ENCODE measurements around the gene CRB2.

The CRB2 gene

GRCh38 chr9:123347289-123348060 lies 8.5 kb upstream of the CRB2 start:
- DNase-seq (ENCODE audit: low spot score): no peak

GRCh38 chr9:123348317-123348992 lies 7.5 kb upstream of the CRB2 start:
- DNase-seq (ENCODE audit: low spot score): no peak

DNA sequence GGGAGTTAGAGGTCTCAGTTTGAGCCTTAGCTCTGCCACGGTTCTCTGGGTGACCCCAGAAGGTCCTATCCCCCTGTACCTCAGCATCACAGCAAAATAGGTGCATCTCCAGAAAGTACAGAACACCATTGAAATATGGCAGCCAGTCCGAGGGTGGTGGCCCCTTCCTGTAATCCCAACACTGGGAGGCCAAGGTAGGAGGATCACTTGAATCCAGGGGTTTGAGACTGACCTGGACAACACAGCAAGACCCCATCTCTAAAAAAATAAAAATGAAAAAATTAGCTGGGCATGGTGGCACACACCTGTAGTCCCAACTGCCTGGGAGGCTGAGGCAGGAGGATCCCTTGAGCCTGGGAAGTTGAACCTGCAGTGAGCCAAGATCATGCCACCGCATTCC lies 7.0 kb upstream of the CRB2 start:
- no peak for DNase-seq (ENCODE audit: low spot score)

GRCh38 chr9:123349691-123350480 lies 6.1 kb upstream of the CRB2 start:
- peak; percentile 61 for DNase-seq (ENCODE audit: low spot score)

GRCh38 chr9:123350590-123351310 lies 5.2 kb upstream of the CRB2 start:
- DNase-seq (ENCODE audit: low spot score): no peak

DNA sequence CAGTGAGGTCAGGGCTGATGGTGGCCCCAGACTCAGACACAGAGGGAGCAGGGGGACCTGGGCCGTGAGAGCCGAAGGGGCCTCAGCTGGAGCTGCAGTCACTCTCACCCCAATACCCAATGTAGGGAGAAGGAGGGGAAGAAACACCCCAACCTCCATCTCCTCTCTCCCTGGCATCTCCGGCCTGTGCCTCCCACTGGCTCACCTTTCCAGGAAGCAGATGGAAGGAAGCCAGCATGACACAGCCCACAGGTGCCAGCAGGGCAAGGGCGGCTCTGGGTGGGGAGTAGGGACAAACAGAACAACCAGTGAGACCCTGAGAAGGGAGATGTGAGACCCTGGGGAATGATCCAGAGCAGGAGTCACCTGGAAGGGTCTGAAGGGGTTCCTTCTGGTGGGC lies 3.0 kb upstream of the CRB2 start:
- no peak for DNase-seq (ENCODE audit: low spot score)

- DNase-seq (ENCODE audit: low spot score): peak; percentile 70
Observed at GRCh38 chr9:123353984-123354591, 1.9 kb upstream of the CRB2 start.

GRCh38 chr9:123354806-123355508 lies 1.0 kb upstream of the CRB2 start:
- no peak for DNase-seq (ENCODE audit: low spot score)

- no peak for DNase-seq (ENCODE audit: low spot score)
Observed at GRCh38 chr9:123356851-123357742, 1.1 kb downstream of the CRB2 start.

- DNase-seq (ENCODE audit: low spot score): no peak
Observed at GRCh38 chr9:123357743-123358059, 1.7 kb downstream of the CRB2 start.

DNA sequence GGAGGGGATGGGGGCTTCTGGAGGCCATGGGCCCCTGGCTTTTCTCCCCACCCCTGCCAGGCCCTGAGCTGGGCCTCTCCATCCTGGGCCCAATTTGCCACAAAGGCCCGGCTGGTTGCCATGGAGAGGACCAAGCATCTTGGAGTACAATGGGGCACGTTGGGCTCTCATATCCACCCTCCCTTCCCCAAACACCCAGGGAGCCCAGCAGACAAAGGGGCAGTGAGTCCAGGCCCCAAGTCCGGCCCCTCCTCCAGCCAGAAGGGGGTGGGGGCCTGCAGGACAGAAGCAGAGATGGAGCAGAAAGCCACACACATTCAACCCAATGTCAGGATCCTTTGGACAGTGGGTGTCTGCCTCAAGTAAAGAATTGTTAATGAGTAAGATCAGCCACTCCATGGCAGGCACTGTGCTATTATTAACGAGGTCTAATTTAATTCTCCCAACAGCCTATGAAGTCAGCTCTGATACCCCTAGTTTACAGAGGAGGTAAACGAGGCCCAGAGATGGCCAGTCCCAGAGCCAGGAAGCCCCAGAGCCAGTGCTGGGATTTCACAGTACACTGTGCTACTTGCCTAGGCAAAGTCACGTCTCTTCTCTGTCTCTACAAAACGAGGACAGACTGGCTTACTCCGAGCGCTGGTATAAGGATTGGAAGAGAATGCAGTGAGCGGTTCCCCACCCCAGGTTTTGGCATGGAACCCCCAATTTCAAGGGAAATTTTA lies 2.3 kb downstream of the CRB2 start:
- DNase-seq (ENCODE audit: low spot score): no peak

- DNase-seq (ENCODE audit: low spot score): no peak
Observed at GRCh38 chr9:123359106-123359505, 3.1 kb downstream of the CRB2 start.

DNA sequence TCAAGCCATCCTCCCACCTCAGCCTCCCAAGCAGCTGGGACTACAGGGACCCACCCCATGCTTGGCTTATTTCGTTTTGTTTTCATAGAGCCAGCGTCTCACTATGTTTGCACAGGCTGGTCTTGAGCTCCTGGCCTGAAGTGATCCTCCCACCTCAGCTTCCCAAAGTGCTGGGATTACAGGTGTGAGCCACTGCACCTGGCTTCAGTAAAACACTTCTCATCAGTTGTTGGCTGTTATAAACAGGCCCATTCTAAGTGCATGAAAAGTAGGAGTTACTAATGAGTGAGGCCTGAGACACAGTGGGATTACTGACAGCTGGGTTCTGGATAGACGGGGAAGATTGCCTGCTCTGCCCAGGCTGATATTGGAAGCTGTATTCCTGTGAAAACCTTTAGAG lies 3.5 kb downstream of the CRB2 start:
- DNase-seq (ENCODE audit: low spot score): no peak

GRCh38 chr9:123360161-123361085 lies 4.4 kb downstream of the CRB2 start:
- no peak for DNase-seq (ENCODE audit: low spot score)

GRCh38 chr9:123361086-123361730 lies 5.2 kb downstream of the CRB2 start:
- no peak for DNase-seq (ENCODE audit: low spot score)

DNA sequence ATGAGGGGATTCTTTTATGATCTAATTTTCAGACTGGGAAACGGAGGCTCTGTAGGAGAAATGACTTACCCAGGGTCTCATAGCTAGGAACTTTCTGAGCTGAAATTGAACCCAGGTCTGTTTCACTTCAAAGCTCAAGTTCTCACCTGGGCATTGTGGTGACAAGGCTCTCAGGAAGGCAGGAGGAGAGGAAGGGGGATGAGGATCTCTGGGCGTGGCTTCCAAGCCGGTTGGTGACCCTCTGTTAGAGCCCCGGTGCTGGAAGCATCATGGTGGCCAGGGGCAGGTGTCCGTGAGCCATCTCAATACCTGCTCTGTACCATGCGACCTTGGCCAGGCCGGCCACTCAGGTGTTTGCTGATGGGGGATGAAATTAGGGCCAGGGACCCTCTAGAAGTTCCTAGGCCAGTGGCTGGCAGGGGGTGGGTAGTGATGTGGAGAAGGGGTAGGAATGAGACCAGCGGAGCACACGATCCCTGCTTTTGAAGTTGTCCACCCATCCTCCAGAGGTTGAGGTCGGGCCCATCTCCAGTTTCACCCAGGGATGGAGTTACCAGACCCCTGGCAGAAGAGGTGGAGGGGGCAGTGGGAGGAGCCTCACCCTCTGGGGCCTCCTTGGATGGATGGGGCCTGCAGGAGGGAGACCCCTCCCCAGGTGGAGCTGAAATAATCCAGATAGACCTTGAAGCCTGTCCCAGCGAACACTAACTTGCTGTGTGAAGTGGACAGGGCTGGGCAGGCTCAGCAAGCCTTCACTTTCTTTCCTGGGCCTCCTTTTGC lies 5.9 kb downstream of the CRB2 start:
- DNase-seq (ENCODE audit: low spot score): no peak

DNA sequence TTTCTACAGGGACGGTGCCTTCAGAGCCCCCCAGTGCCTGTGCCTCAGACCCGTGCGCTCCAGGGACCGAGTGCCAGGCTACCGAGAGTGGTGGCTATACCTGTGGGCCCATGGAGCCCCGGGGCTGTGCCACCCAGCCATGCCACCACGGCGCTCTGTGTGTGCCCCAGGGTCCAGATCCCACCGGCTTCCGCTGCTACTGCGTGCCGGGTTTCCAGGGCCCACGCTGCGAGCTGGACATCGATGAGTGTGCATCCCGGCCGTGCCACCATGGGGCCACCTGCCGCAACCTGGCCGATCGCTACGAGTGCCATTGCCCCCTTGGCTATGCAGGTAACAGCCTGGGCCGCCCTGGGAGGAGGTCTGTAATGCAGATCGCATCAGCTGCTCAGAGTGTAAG lies 6.9 kb downstream of the CRB2 start:
- no peak for DNase-seq (ENCODE audit: low spot score)

Measured in RKO (cell line).